ENCODE measurements around the gene PSAPL1.

PSAPL1 gene

GRCh38 chr4:7408166-7408565 is 26.6 kb downstream of the PSAPL1 start:
- DNase-seq (ENCODE audit: low read depth in 2 of 2), result no peak
- no peak for TF ChIP-seq CTCF (IDR thresholded peaks at IDR 0.05; ENCODE audit: low read depth, low read length)
- H3K4me3 ChIP-seq (replicated peaks in 1 of 2; ENCODE audit: low read depth in 2 of 2, low read length in 2 of 2), result no peak overlapping the region

- TF ChIP-seq CTCF (IDR thresholded peaks at IDR 0.05; ENCODE audit: low read depth, low read length), result no peak
- no peak for DNase-seq (ENCODE audit: low read depth in 2 of 2)
- H3K4me3 ChIP-seq (replicated peaks in 1 of 2; ENCODE audit: low read depth in 2 of 2, low read length in 2 of 2), result no peak overlapping the region
Observed at GRCh38 chr4:7403001-7403400, 31.7 kb downstream of the PSAPL1 start.

GRCh38 chr4:7402526-7402925 is 32.2 kb downstream of the PSAPL1 start:
- no peak for TF ChIP-seq CTCF (IDR thresholded peaks at IDR 0.05; ENCODE audit: low read depth, low read length)
- DNase-seq (ENCODE audit: low read depth in 2 of 2), result no peak
- H3K4me3 ChIP-seq (replicated peaks in 1 of 2; ENCODE audit: low read depth in 2 of 2, low read length in 2 of 2), result no peak overlapping the region

- no peak overlapping the region for H3K4me3 ChIP-seq (replicated peaks in 1 of 2; ENCODE audit: low read depth in 2 of 2, low read length in 2 of 2)
- TF ChIP-seq CTCF (IDR thresholded peaks at IDR 0.05; ENCODE audit: low read depth, low read length), result no peak
- no peak for DNase-seq (ENCODE audit: low read depth in 2 of 2)
Observed at GRCh38 chr4:7400671-7401298, 33.9 kb downstream of the PSAPL1 start.

- TF ChIP-seq CTCF (IDR thresholded peaks at IDR 0.05; ENCODE audit: low read depth, low read length), result no peak
- no peak for DNase-seq (ENCODE audit: low read depth in 2 of 2)
- H3K4me3 ChIP-seq (replicated peaks in 1 of 2; ENCODE audit: low read depth in 2 of 2, low read length in 2 of 2), result no peak overlapping the region
Observed at GRCh38 chr4:7399440-7400234, 35.1 kb downstream of the PSAPL1 start.

GRCh38 chr4:7398788-7399439 is 35.8 kb downstream of the PSAPL1 start:
- no peak for TF ChIP-seq CTCF (IDR thresholded peaks at IDR 0.05; ENCODE audit: low read depth, low read length)
- no peak for DNase-seq (ENCODE audit: low read depth in 2 of 2)

More at GRCh38 chr4:7398788-7399439, 35.8 kb downstream of the PSAPL1 start:
- H3K4me3 ChIP-seq (replicated peaks in 1 of 2; ENCODE audit: low read depth in 2 of 2, low read length in 2 of 2), result no peak overlapping the region
